Jurkat, Clone E6-1 (cell line): ENCODE data around the gene DHFR. TPM values are rescaled to one million over a fixed set of nuclear protein-coding genes. Genes with fewer than 3 reads are reported as not detected.
"Not testable (repeated sequence)": the region's sequence is repeated elsewhere in the genome, so short reads cannot be mapped to it uniquely, and the experiment has no call there.

ENCODE experiments used
- DNase-seq: peaks from one replicate; pipeline ENCODE4 v3.0.0-alpha.2; 2011; ENCODE audit warnings: low read depth, low spot score
- H3K4me3 ChIP-seq: 2 replicates; pipeline ENCODE4 v1.5.1; 2011; ENCODE audit warnings: mild to moderate bottlenecking, low read length, control low read depth, moderate library complexity
- polyA plus RNA-seq: library from polyadenylated mRNA; unstranded; fragments of >200 nt; gene quantifications from one replicate; pipeline ENCODE4 v1.2.1, GENCODE V29; 2012; ENCODE audit warnings: missing spikeins; ENCODE audit not compliant: insufficient read length, insufficient read depth

DHFR gene
- polyA plus RNA-seq, result 98.2 TPM

GRCh38 chr5:80654391-80655230, at the start of gene DHFR, which contains the start of gene MSH3:
Gene DHFR, minus strand, starts transcription at chr5:80654983. Its CDS starts 494 bp downstream, at chr5:80654489.
Gene MSH3, plus strand, starts transcription at chr5:80654652. Its CDS starts 76 bp downstream, at chr5:80654728.
- peak; percentile 96 for DNase-seq
- peak within 1 kb of the TSS; percentile 87 for H3K4me3 ChIP-seq

- peak; percentile 62 for DNase-seq
- no peak overlapping the region for H3K4me3 ChIP-seq
Observed at GRCh38 chr5:80704221-80704620, 49.4 kb upstream of the DHFR start.

- H3K4me3 ChIP-seq, result no peak overlapping the region
- no peak for DNase-seq
Observed at GRCh38 chr5:80703747-80704146, 49.0 kb upstream of the DHFR start.

GRCh38 chr5:80703291-80703690, 48.5 kb upstream of the DHFR start:
- H3K4me3 ChIP-seq, result no peak overlapping the region
- DNase-seq, result no peak

GRCh38 chr5:80701597-80701996, 46.8 kb upstream of the DHFR start:
- no peak for DNase-seq
- no peak overlapping the region for H3K4me3 ChIP-seq

- no peak overlapping the region for H3K4me3 ChIP-seq
- no peak for DNase-seq
Observed at GRCh38 chr5:80698369-80698768, 43.6 kb upstream of the DHFR start.

- no peak overlapping the region for H3K4me3 ChIP-seq
- no peak for DNase-seq
Observed at GRCh38 chr5:80697100-80697499, 42.3 kb upstream of the DHFR start.

- no peak overlapping the region for H3K4me3 ChIP-seq
- no peak for DNase-seq
Observed at GRCh38 chr5:80696450-80696849, 41.7 kb upstream of the DHFR start.

- DNase-seq, result peak; percentile 54
- no peak overlapping the region for H3K4me3 ChIP-seq
Observed at GRCh38 chr5:80695666-80696065, 40.9 kb upstream of the DHFR start.

GRCh38 chr5:80689627-80690026, 34.8 kb upstream of the DHFR start:
- no peak overlapping the region for H3K4me3 ChIP-seq
- DNase-seq, result no peak

- H3K4me3 ChIP-seq, result no peak overlapping the region
- DNase-seq, result no peak
Observed at GRCh38 chr5:80688648-80689420, 34.1 kb upstream of the DHFR start.

- no peak overlapping the region for H3K4me3 ChIP-seq
- DNase-seq, result no peak
Observed at GRCh38 chr5:80686757-80687156, 32.0 kb upstream of the DHFR start.

GRCh38 chr5:80676706-80677105, 21.9 kb upstream of the DHFR start:
- DNase-seq, result no peak
- H3K4me3 ChIP-seq, result no peak overlapping the region

- no peak overlapping the region for H3K4me3 ChIP-seq
- DNase-seq, result peak; percentile 67
Observed at GRCh38 chr5:80672140-80672736, 17.5 kb upstream of the DHFR start.

- DNase-seq, result no peak
- no peak overlapping the region for H3K4me3 ChIP-seq
Observed at GRCh38 chr5:80668016-80668969, 13.5 kb upstream of the DHFR start.

- no peak overlapping the region for H3K4me3 ChIP-seq
- no peak for DNase-seq
Observed at GRCh38 chr5:80667384-80667783, 12.6 kb upstream of the DHFR start.

GRCh38 chr5:80665057-80665456, 10.3 kb upstream of the DHFR start:
- no peak for DNase-seq
- H3K4me3 ChIP-seq, result no peak overlapping the region

- DNase-seq, result no peak
- no peak overlapping the region for H3K4me3 ChIP-seq
Observed at GRCh38 chr5:80662108-80662507, 7.3 kb upstream of the DHFR start.

GRCh38 chr5:80660661-80661060, 5.9 kb upstream of the DHFR start:
- not testable (repeated sequence) for H3K4me3 ChIP-seq, DNase-seq
